WERI-Rb-1 (cell line): ENCODE data around the gene SOX6.

Experiments used
- DNase-seq: peaks from one replicate; pipeline ENCODE4 v3.0.0-alpha.2; 2020
- H3K27ac ChIP-seq: fragments of 250-450 bp; sonication (Bioruptor Pico); 2 replicates; pipeline ENCODE4 v1.5.1; 2020; ENCODE audit warnings: mild to moderate bottlenecking, moderate library complexity
- H3K27me3 ChIP-seq: fragments of 250-450 bp; sonication (Bioruptor Pico); 2 replicates; pipeline ENCODE4 v1.5.1; 2021; ENCODE audit warnings: mild to moderate bottlenecking, low read depth, moderate library complexity; ENCODE audit not compliant: insufficient read depth, severe bottlenecking
- H3K36me3 ChIP-seq: fragments of 250-450 bp; sonication (Bioruptor Pico); 2 replicates; pipeline ENCODE4 v1.5.1; 2020; ENCODE audit warnings: mild to moderate bottlenecking, moderate library complexity
- H3K4me3 ChIP-seq: 2 replicates; pipeline ENCODE4 v1.5.1; 2011; ENCODE audit warnings: low read depth, mild to moderate bottlenecking, control low read depth, low read length
- H3K9me3 ChIP-seq: fragments of 250-450 bp; sonication (Bioruptor Pico); 2 replicates; pipeline ENCODE4 v1.5.1; 2021; ENCODE audit warnings: mild to moderate bottlenecking, moderate library complexity; ENCODE audit not compliant: severe bottlenecking
- CTCF ChIP-seq: IDR thresholded peaks from 2 replicates; pipeline ENCODE4 v1.5.1; 2011; ENCODE audit warnings: low read depth, mild to moderate bottlenecking, control low read depth, inconsistent platforms, low read length

The SOX6 gene

GRCh38 chr11:16341853-16342252 lies 14.5 kb downstream of the SOX6 start:
- no peaks in the 10 kb centered on the region for H3K27me3 ChIP-seq
- DNase-seq = no peak
- H3K27ac ChIP-seq = no peak overlapping the region
- TF ChIP-seq CTCF = no peak
- no peak overlapping the region for H3K4me3 ChIP-seq
- H3K36me3 ChIP-seq = no peaks in the 10 kb centered on the region
- no peaks in the 10 kb centered on the region for H3K9me3 ChIP-seq

- DNase-seq = no peak
Observed at GRCh38 chr11:16338393-16338792, 18.0 kb downstream of the SOX6 start.

GRCh38 chr11:16337421-16338213 lies 18.7 kb downstream of the SOX6 start:
- TF ChIP-seq CTCF = no peak
- no peaks in the 10 kb centered on the region for H3K9me3 ChIP-seq
- H3K36me3 ChIP-seq = no peaks in the 10 kb centered on the region
- no peaks in the 10 kb centered on the region for H3K27me3 ChIP-seq
- DNase-seq = no peak
- H3K4me3 ChIP-seq = no peak overlapping the region
- no peak overlapping the region for H3K27ac ChIP-seq

More at GRCh38 chr11:16338393-16338792, 18.0 kb downstream of the SOX6 start:
- Histone ChIP-seq H3K4me3 (no peak overlapping the region), H3K27ac (no peak overlapping the region), H3K9me3 (no peaks in the 10 kb centered on the region), H3K36me3 (no peaks in the 10 kb centered on the region), H3K27me3 (no peaks in the 10 kb centered on the region)
- no peak for TF ChIP-seq CTCF

GRCh38 chr11:16336721-16337120 lies 19.6 kb downstream of the SOX6 start:
- H3K27ac ChIP-seq = no peak overlapping the region
- H3K27me3 ChIP-seq = no peaks in the 10 kb centered on the region
- no peak for DNase-seq
- no peaks in the 10 kb centered on the region for H3K36me3 ChIP-seq
- no peak for TF ChIP-seq CTCF
- no peaks in the 10 kb centered on the region for H3K9me3 ChIP-seq
- no peak overlapping the region for H3K4me3 ChIP-seq

- DNase-seq = no peak
- no peak for TF ChIP-seq CTCF
- no peak overlapping the region for H3K27ac ChIP-seq
Observed at GRCh38 chr11:16336204-16336603, 20.1 kb downstream of the SOX6 start.

More at GRCh38 chr11:16336204-16336603, 20.1 kb downstream of the SOX6 start:
- H3K36me3 ChIP-seq = no peaks in the 10 kb centered on the region
- no peak overlapping the region for H3K4me3 ChIP-seq
- H3K9me3 ChIP-seq = no peaks in the 10 kb centered on the region
- H3K27me3 ChIP-seq = no peaks in the 10 kb centered on the region
